Measurements from ENCODE around the gene CACNG4. TPM values are rescaled to one million over a fixed set of nuclear protein-coding genes. Genes with fewer than 3 reads are reported as not detected.

Gene CACNG4
- total RNA-seq, 2 experiments from 2014 or later = not detected

- H3K79me2 ChIP-seq (ENCODE audit: insufficient read depth, low read depth, low read length) = no peaks in the 10 kb centered on the region
- H2AFZ ChIP-seq (ENCODE audit: low read length) = no peak overlapping the region
- H3K36me3 ChIP-seq (ENCODE audit: insufficient read depth, low read length) = no peaks in the 10 kb centered on the region
- TF ChIP-seq EZH2phosphoT487 (IDR thresholded peaks at IDR 0.05; ENCODE audit: borderline replicate concordance, low read depth, low read length) = no peak
- TF ChIP-seq, protein P1, sequence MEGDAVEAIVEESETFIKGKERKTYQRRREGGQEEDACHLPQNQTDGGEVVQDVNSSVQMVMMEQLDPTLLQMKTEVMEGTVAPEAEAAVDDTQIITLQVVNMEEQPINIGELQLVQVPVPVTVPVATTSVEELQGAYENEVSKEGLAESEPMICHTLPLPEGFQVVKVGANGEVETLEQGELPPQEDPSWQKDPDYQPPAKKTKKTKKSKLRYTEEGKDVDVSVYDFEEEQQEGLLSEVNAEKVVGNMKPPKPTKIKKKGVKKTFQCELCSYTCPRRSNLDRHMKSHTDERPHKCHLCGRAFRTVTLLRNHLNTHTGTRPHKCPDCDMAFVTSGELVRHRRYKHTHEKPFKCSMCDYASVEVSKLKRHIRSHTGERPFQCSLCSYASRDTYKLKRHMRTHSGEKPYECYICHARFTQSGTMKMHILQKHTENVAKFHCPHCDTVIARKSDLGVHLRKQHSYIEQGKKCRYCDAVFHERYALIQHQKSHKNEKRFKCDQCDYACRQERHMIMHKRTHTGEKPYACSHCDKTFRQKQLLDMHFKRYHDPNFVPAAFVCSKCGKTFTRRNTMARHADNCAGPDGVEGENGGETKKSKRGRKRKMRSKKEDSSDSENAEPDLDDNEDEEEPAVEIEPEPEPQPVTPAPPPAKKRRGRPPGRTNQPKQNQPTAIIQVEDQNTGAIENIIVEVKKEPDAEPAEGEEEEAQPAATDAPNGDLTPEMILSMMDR (conservative IDR thresholded peaks at IDR 0.05; ENCODE audit: low read length) = no peak
- DNase-seq (ENCODE audit: low spot score) = no peak
- no peak overlapping the region for H3K27ac ChIP-seq (ENCODE audit: low read depth, low read length, poor library complexity, severe bottlenecking)
- H4K20me1 ChIP-seq (ENCODE audit: insufficient read depth, low read length) = no peaks in the 10 kb centered on the region
- H3K9me3 ChIP-seq (ENCODE audit: low read length) = no peaks in the 10 kb centered on the region
- CTCF ChIA-PET (ENCODE audit: unreplicated experiment) = no interaction called here
- no peaks in the 10 kb centered on the region for H3K4me1 ChIP-seq (ENCODE audit: insufficient read depth, low read length, poor library complexity, severe bottlenecking)
- no peak overlapping the region for H3K4me2 ChIP-seq (ENCODE audit: low read length)
- H3K9me2 ChIP-seq (ENCODE audit: insufficient read depth, low read length) = no peaks in the 10 kb centered on the region
- no TSS peak for BruUV-seq (replicated peaks)
- no peak overlapping the region for H3K4me3 ChIP-seq (ENCODE audit: low read depth, low read length, poor library complexity, severe bottlenecking)
- POLR2A ChIA-PET = no interaction called here
- intact Hi-C loops (cut with micrococcal nuclease; ENCODE audit: unreplicated experiment) = no loop called here
These were observed 30.5 kb downstream of the CACNG4 start for GRCh38 chr17:66994930-66995535.

DNA sequence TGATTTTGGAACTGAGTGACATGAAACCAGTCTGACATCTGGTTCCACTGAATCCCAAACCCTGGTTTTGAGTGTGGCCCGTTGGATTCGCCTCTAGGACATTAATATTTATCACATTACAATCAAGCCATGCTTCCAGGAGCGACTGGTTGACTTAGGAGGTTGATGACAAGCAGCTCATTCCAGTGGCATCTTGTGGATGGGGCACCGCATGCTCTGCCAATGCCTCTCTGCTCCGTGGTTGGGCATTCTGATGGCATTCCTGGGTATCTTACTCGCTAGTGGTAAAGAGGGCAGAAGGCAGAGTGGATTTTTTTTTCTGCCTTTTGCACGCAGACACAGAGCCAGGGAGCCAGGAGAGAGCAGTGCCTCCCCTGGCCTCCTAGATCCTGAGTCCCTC, 31.4 kb downstream of the CACNG4 start:
- Histone ChIP-seq H3K4me3 (ENCODE audit: low read depth, low read length, poor library complexity, severe bottlenecking) (no peak overlapping the region), H3K36me3 (ENCODE audit: insufficient read depth, low read length) (no peaks in the 10 kb centered on the region), H3K79me2 (ENCODE audit: insufficient read depth, low read depth, low read length) (no peaks in the 10 kb centered on the region), H3K4me2 (ENCODE audit: low read length) (no peak overlapping the region), H4K20me1 (ENCODE audit: insufficient read depth, low read length) (no peaks in the 10 kb centered on the region), H2AFZ (ENCODE audit: low read length) (no peak overlapping the region), H3K9me2 (ENCODE audit: insufficient read depth, low read length) (no peaks in the 10 kb centered on the region), H3K27ac (ENCODE audit: low read depth, low read length, poor library complexity, severe bottlenecking) (no peak overlapping the region), H3K4me1 (ENCODE audit: insufficient read depth, low read length, poor library complexity, severe bottlenecking) (no peaks in the 10 kb centered on the region), H3K9me3 (ENCODE audit: low read length) (no peaks in the 10 kb centered on the region)
- no TSS peak for BruUV-seq (replicated peaks)
- DNase-seq (ENCODE audit: low spot score) = no peak
- ChIA-PET CTCF (ENCODE audit: unreplicated experiment) (no interaction called here), POLR2A (no interaction called here)
- TF ChIP-seq EZH2phosphoT487 (IDR thresholded peaks at IDR 0.05; ENCODE audit: borderline replicate concordance, low read depth, low read length) = no peak
- TF ChIP-seq, protein P1 (conservative IDR thresholded peaks at IDR 0.05; ENCODE audit: low read length) = no peak
- intact Hi-C loops (cut with micrococcal nuclease; ENCODE audit: unreplicated experiment) = no loop called here

- H3K9me2 ChIP-seq (ENCODE audit: insufficient read depth, low read length) = no peaks in the 10 kb centered on the region
- no peak overlapping the region for H2AFZ ChIP-seq (ENCODE audit: low read length)
- H3K36me3 ChIP-seq (ENCODE audit: insufficient read depth, low read length) = no peaks in the 10 kb centered on the region
- TF ChIP-seq, protein P1 (conservative IDR thresholded peaks at IDR 0.05; ENCODE audit: low read length) = no peak
- TF ChIP-seq EZH2phosphoT487 (IDR thresholded peaks at IDR 0.05; ENCODE audit: borderline replicate concordance, low read depth, low read length) = no peak
- DNase-seq (ENCODE audit: low spot score) = no peak
- no peak overlapping the region for H3K27ac ChIP-seq (ENCODE audit: low read depth, low read length, poor library complexity, severe bottlenecking)
- no peak overlapping the region for H3K4me2 ChIP-seq (ENCODE audit: low read length)
- H4K20me1 ChIP-seq (ENCODE audit: insufficient read depth, low read length) = no peaks in the 10 kb centered on the region
- H3K79me2 ChIP-seq (ENCODE audit: insufficient read depth, low read depth, low read length) = no peaks in the 10 kb centered on the region
- no peak overlapping the region for H3K4me3 ChIP-seq (ENCODE audit: low read depth, low read length, poor library complexity, severe bottlenecking)
- POLR2A ChIA-PET = no interaction called here
- CTCF ChIA-PET (ENCODE audit: unreplicated experiment) = no interaction called here
- intact Hi-C loops (cut with micrococcal nuclease; ENCODE audit: unreplicated experiment) = no loop called here
- BruUV-seq (replicated peaks) = no TSS peak
- no peaks in the 10 kb centered on the region for H3K4me1 ChIP-seq (ENCODE audit: insufficient read depth, low read length, poor library complexity, severe bottlenecking)
- H3K9me3 ChIP-seq (ENCODE audit: low read length) = no peaks in the 10 kb centered on the region
These were observed 32.4 kb downstream of the CACNG4 start for GRCh38 chr17:66996926-66997325.
